GM12878 (cell line): ENCODE data around the gene GADD45A. TPM values are rescaled to one million over a fixed set of nuclear protein-coding genes. Genes with fewer than 3 reads are reported as not detected.

Experiments
- ATAC-seq: fragments of 200-7000 bp; cut with Tn5 transposase; 3 replicates; pipeline ENCODE4 v1.9.1; 2020; ENCODE audit warnings: mild to moderate bottlenecking, moderate library complexity
- BruUV-seq: library from RNA; stranded (reverse); fragments of 400-500 nt; replicated peaks from 2 replicates; lab custom pipeline; 2021; lab: Mats Ljungman, UMichigan
- CTCF ChIA-PET: fragments of 300-600 bp; sonication (Branson Sonifier 250); formaldehyde crosslinking; extraction: SDS; loops from one replicate; lab custom pipeline; 2021; ENCODE audit warnings: inconsistent platforms; lab: Yijun Ruan, JAX
- POLR2A ChIA-PET: fragments of 350-600 bp; formaldehyde crosslinking; extraction: SDS; loops from one replicate; lab custom pipeline; 2021; ENCODE audit warnings: inconsistent platforms; lab: Charles Lee
- RAD21 ChIA-PET: fragments of 300-600 bp; sonication (Branson Sonifier 250); formaldehyde crosslinking; loops from one replicate; lab custom pipeline; 2023; ENCODE audit warnings: antibody characterized with exemption; ENCODE audit not compliant: unreplicated experiment; lab: Charles Lee
- SMC1A ChIA-PET: fragments of 300-600 bp; sonication (Branson Sonifier 250); formaldehyde crosslinking; loops from one replicate; lab custom pipeline; 2023; ENCODE audit not compliant: unreplicated experiment, uncharacterized antibody; lab: Charles Lee
- DNase-seq: peaks from one replicate; pipeline ENCODE4 v3.0.0-alpha.2; 2011; ENCODE audit warnings: low read depth, low spot score
- FAIRE-seq: peaks from 3 replicates; lab custom pipeline; 2011; peaks lifted over from hg19 to GRCh38; lab: Jason Lieb, UNC
- H2AFZ ChIP-seq: 2 replicates; pipeline ENCODE4 v1.6.0; 2011; ENCODE audit warnings: low read depth, low read length, control low read depth; ENCODE audit not compliant: control insufficient read depth
- H3K27ac ChIP-seq: 2 replicates; pipeline ENCODE4 v1.5.1; 2011; ENCODE audit warnings: control low read depth; ENCODE audit not compliant: control insufficient read depth, insufficient read depth
- H3K27me3 ChIP-seq, 2 experiments: replicated peaks in 1 of 2; 2 replicates each; pipeline versions ENCODE4 v1.6.0 to v1.6.1; 2011; ENCODE audit warnings: low read length in 1 of 2; ENCODE audit not compliant: control insufficient read depth in 2 of 2, insufficient read depth in 2 of 2
- H3K36me3 ChIP-seq, 2 experiments: 2 replicates each; pipeline ENCODE4 v1.5.1; 2011; ENCODE audit warnings: low read length in 1 of 2; ENCODE audit not compliant: control insufficient read depth in 2 of 2, insufficient read depth in 2 of 2
- H3K4me1 ChIP-seq: 2 replicates; pipeline ENCODE4 v1.6.1; 2011; ENCODE audit warnings: mild to moderate bottlenecking, low read length, moderate library complexity, mixed read lengths; ENCODE audit not compliant: control insufficient read depth, insufficient read depth
- H3K4me2 ChIP-seq: 2 replicates; pipeline ENCODE4 v1.6.0; 2011; ENCODE audit warnings: control low read depth; ENCODE audit not compliant: control insufficient read depth, insufficient read depth
- H3K4me3 ChIP-seq: fragments of 200-600 bp; sonication (generic); 2 replicates; pipeline ENCODE4 v1.5.1; 2016
- H3K79me2 ChIP-seq: 2 replicates; pipeline ENCODE4 v1.6.0; 2011; ENCODE audit warnings: low read length; ENCODE audit not compliant: control insufficient read depth, insufficient read depth
- H3K9ac ChIP-seq: 2 replicates; pipeline ENCODE4 v1.8.0; 2011; ENCODE audit warnings: low read length, control low read depth, mixed read lengths; ENCODE audit not compliant: control insufficient read depth, insufficient read depth
- H3K9me3 ChIP-seq: replicated peaks from 3 replicates; pipeline ENCODE4 v1.5.1; 2011; ENCODE audit warnings: mild to moderate bottlenecking, low read length; ENCODE audit not compliant: control insufficient read depth, insufficient read depth
- H4K20me1 ChIP-seq: 2 replicates; pipeline ENCODE4 v1.6.0; 2011; ENCODE audit not compliant: control insufficient read depth, insufficient read depth
- ASH2L ChIP-seq: fragments of 300-600, 200-600 bp; sonication (generic); IDR thresholded peaks from 2 replicates; pipeline ENCODE4 v1.6.1; 2017; ENCODE audit warnings: low read depth, mild to moderate bottlenecking, borderline replicate concordance
- CBFB ChIP-seq: IDR thresholded peaks from 2 replicates; pipeline ENCODE4 v1.6.1; 2016; ENCODE audit warnings: antibody characterized with exemption, low read depth
- MEF2B ChIP-seq: fragments of 450-650 bp; IDR thresholded peaks from 2 replicates; pipeline ENCODE4 v1.6.1; 2018; ENCODE audit warnings: mild to moderate bottlenecking, moderate library complexity; ENCODE audit not compliant: partially characterized antibody, poor library complexity, severe bottlenecking
- SMAD1 ChIP-seq: fragments of 450-650 bp; IDR thresholded peaks from 2 replicates; pipeline ENCODE4 v1.6.1; 2018; ENCODE audit warnings: mild to moderate bottlenecking, low read depth; ENCODE audit not compliant: partially characterized antibody
- SRF ChIP-seq, 2 experiments: IDR thresholded peaks; 2 replicates each; pipeline ENCODE4 v1.6.1; 2011; ENCODE audit warnings: low read depth in 2 of 2, low read length in 2 of 2, mild to moderate bottlenecking in 1 of 2, moderate library complexity in 1 of 2
- TAF1 ChIP-seq: IDR thresholded peaks from 2 replicates; pipeline ENCODE4 v1.6.1; 2011; ENCODE audit warnings: mild to moderate bottlenecking, low read depth, low read length, borderline replicate concordance
- TBL1XR1 ChIP-seq: IDR thresholded peaks from 2 replicates; pipeline ENCODE4 v1.6.1; 2012; ENCODE audit warnings: low read depth, low read length, improper control_type of control experiment
- ZZZ3 ChIP-seq: IDR thresholded peaks from 2 replicates; pipeline ENCODE4 v1.6.1; 2011; ENCODE audit warnings: low read depth; ENCODE audit not compliant: control insufficient read depth, insufficient read length
- in situ Hi-C: fragments of 300-500 bp; cut with MboI; formaldehyde crosslinking; loops from 9 replicates; pipeline ENCODE4 v1.14.3; 2018; ENCODE audit warnings: mixed read lengths
- intact Hi-C: fragments of 100-400 bp; cut with micrococcal nuclease; formaldehyde crosslinking; loops from one replicate; pipeline ENCODE4 v1.14.2; 2022; ENCODE audit not compliant: unreplicated experiment
- polyA plus RNA-seq, 11 experiments: library from polyadenylated mRNA; depleted of rRNA in 4 of 11; unstranded in 6 of 11; stranded (reverse) in 5 of 11; fragments of >200 nt; fragmentation: Nextera tagmentation in 4 of 11; fragmentation: Illumina TruSeq in 1 of 11; extraction: Ambion mirVana in 4 of 11; extraction: Trizol in 1 of 11; gene quantifications; 1 replicate in 1 of 11; 2 replicates in 10 of 11; pipeline versions ENCODE4 v1.2.1 to v1.2.3, GENCODE V29; 2011 to 2016; ENCODE audit warnings: inconsistent platforms in 2 of 11, missing spikeins in 2 of 11, low read depth in 1 of 11
- total RNA-seq, 4 experiments: library from RNA; depleted of rRNA in 3 of 4; stranded (reverse); fragments of >200 nt in 3 of 4; fragmentation: Illumina TruSeq in 1 of 4; extraction: Trizol in 1 of 4; gene quantifications; 2 replicates each; pipeline versions ENCODE4 v1.2.1 to v1.2.3, GENCODE V29; 2013 to 2021
- TF ChIP-seq, protein P1 (sequence below): fragments of 150-350 bp; IDR thresholded peaks from 2 replicates; pipeline ENCODE4 v1.6.1; 2014; ENCODE audit warnings: mild to moderate bottlenecking, low read depth, low read length
- TF ChIP-seq, protein P2 (sequence below): IDR thresholded peaks from 2 replicates; pipeline ENCODE4 v1.6.1; 2011; ENCODE audit warnings: borderline replicate concordance, low read depth, mild to moderate bottlenecking, moderate library complexity, low read length; ENCODE audit not compliant: insufficient read depth, poor library complexity, severe bottlenecking

The GADD45A gene
- total and polyA plus RNA-seq, 10 of the 15 experiments (the other 5 are each of a cell fraction or from before 2014, with no cell fraction given) = 4.7 to 48.9 (median 18.5) TPM

DNA sequence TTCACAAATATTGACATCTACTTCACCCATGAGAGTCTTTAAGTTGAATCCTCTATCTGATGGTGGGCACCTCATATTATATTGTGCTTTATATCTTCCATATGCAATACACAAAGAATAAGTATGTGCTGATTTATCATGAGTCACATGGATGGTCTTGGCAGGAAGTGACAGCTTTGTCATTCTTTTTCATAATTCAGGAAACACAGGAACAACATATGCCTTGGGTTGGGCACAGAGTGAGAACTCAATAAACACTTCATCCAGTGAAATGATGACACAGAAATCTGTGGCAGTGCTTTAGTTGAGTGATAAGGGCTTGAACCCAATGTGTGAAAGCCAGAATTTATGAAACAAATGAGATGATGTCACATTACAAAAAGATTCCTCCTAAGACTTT lies 41.2 kb downstream of the GADD45A start:
- RAD21 ChIA-PET = interaction anchor here (0.8 kb wide), 1 partner anchor 34 kb away, joined by 3 read pairs; no protein-coding TSS in a partner anchor
- intact Hi-C loops (no loop called here), in situ Hi-C loops (no loop called here)
- H4K20me1 ChIP-seq = no peaks in the 10 kb centered on the region
- ATAC-seq (no peak), FAIRE-seq (no peak), DNase-seq (no peak)
- H3K79me2 ChIP-seq = no peaks in the 10 kb centered on the region
- H3K4me3 ChIP-seq = no peak overlapping the region
- POLR2A ChIA-PET = interaction anchor here (0.6 kb wide), 1 partner anchor 711 kb away, joined by 6 read pairs; no protein-coding TSS in a partner anchor
- SMC1A ChIA-PET = interaction anchor here (0.6 to 14.7 kb wide), 2 partner anchors 16 to 29 kb away, joined by 3 to 227 read pairs; no protein-coding TSS in a partner anchor
- H3K27me3 ChIP-seq = no peaks in the 10 kb centered on the region
- no peak overlapping the region for H3K9ac ChIP-seq
- TF ChIP-seq SRF (IDR thresholded peaks at IDR 0.05; ENCODE audit: low read depth in 2 of 2, low read length in 2 of 2) (no peak), ZZZ3 (no peak), TBL1XR1 (no peak), ASH2L (no peak), TAF1 (no peak), SMAD1 (no peak), MEF2B (no peak), CBFB (no peak)
- TF ChIP-seq, protein P1, sequence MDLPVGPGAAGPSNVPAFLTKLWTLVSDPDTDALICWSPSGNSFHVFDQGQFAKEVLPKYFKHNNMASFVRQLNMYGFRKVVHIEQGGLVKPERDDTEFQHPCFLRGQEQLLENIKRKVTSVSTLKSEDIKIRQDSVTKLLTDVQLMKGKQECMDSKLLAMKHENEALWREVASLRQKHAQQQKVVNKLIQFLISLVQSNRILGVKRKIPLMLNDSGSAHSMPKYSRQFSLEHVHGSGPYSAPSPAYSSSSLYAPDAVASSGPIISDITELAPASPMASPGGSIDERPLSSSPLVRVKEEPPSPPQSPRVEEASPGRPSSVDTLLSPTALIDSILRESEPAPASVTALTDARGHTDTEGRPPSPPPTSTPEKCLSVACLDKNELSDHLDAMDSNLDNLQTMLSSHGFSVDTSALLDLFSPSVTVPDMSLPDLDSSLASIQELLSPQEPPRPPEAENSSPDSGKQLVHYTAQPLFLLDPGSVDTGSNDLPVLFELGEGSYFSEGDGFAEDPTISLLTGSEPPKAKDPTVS = no peak
- TF ChIP-seq, protein P2, sequence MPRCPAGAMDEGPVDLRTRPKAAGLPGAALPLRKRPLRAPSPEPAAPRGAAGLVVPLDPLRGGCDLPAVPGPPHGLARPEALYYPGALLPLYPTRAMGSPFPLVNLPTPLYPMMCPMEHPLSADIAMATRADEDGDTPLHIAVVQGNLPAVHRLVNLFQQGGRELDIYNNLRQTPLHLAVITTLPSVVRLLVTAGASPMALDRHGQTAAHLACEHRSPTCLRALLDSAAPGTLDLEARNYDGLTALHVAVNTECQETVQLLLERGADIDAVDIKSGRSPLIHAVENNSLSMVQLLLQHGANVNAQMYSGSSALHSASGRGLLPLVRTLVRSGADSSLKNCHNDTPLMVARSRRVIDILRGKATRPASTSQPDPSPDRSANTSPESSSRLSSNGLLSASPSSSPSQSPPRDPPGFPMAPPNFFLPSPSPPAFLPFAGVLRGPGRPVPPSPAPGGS = no peak
- H3K4me2 ChIP-seq = no peak overlapping the region
- no TSS peak for BruUV-seq
- H2AFZ ChIP-seq = no peak overlapping the region
- H3K4me1 ChIP-seq = peaks cover 3% of the 10 kb centered on the region; the same call in 1 of the 2 replicates
- no peak overlapping the region for H3K27ac ChIP-seq
- no peaks in the 10 kb centered on the region for H3K9me3 ChIP-seq
- no peaks in the 10 kb centered on the region for H3K36me3 ChIP-seq
- CTCF ChIA-PET = interaction anchor here (0.8 to 5.8 kb wide), 3 partner anchors 22 to 191 kb away, joined by 3 to 40 read pairs (median 3); no protein-coding TSS in a partner anchor
